Stimulated activated CD4-positive, alpha-beta T cell treated with anti-CD3 and anti-CD28 coated beads, TNF-alpha, amount 100 ng/mL, for 1 hour (primary cell): Measurements from ENCODE around the gene KDM5B.
A peak's percentile ranks its signal among the peaks of the same experiment; 100 is the strongest.
"Not testable (repeated sequence)": the region's sequence is repeated elsewhere in the genome, so short reads cannot be mapped to it uniquely, and the experiment has no call there.

Experiments
- DNase-seq, 3 donors: peaks; one replicate each; pipeline ENCODE4 v3.0.0-alpha.2; 2020; ENCODE audit warnings: low read depth in 3 of 3, low spot score in 1 of 3

The KDM5B gene

GRCh38 chr1:202807926-202808757, at the start of gene KDM5B:
Gene KDM5B (minus strand): TSS chr1:202808421. CDS start chr1:202808305, 116 bp downstream.
- DNase-seq: peak in 2 of 3 donors; percentile 39 to 53

GRCh38 chr1:202857136-202857610, 49.0 kb upstream of the KDM5B start:
- no peak for DNase-seq

- no peak for DNase-seq
Observed at GRCh38 chr1:202856014-202856413, 47.8 kb upstream of the KDM5B start.

GRCh38 chr1:202854787-202855186, 46.6 kb upstream of the KDM5B start:
- no peak for DNase-seq

- no peak for DNase-seq
Observed at GRCh38 chr1:202852163-202852904, 44.1 kb upstream of the KDM5B start.

GRCh38 chr1:202850593-202851362, 42.6 kb upstream of the KDM5B start:
- DNase-seq: no peak

- no peak for DNase-seq
Observed at GRCh38 chr1:202848191-202848542, 39.9 kb upstream of the KDM5B start.

- no peak for DNase-seq
Observed at GRCh38 chr1:202844935-202845334, 36.7 kb upstream of the KDM5B start.

- no peak for DNase-seq
Observed at GRCh38 chr1:202844259-202844658, 36.0 kb upstream of the KDM5B start.

GRCh38 chr1:202843081-202843480, 34.9 kb upstream of the KDM5B start:
- DNase-seq: no peak

GRCh38 chr1:202837746-202838262, 29.6 kb upstream of the KDM5B start:
- DNase-seq: no peak

- DNase-seq: no peak
Observed at GRCh38 chr1:202836623-202837403, 28.6 kb upstream of the KDM5B start.

- DNase-seq: no peak
Observed at GRCh38 chr1:202835548-202836072, 27.4 kb upstream of the KDM5B start.

- no peak for DNase-seq
Observed at GRCh38 chr1:202834771-202835547, 26.7 kb upstream of the KDM5B start.

- no peak for DNase-seq
Observed at GRCh38 chr1:202831906-202832305, 23.7 kb upstream of the KDM5B start.

- DNase-seq: not testable (repeated sequence)
Observed at GRCh38 chr1:202829223-202829622, 21.0 kb upstream of the KDM5B start.

- no peak for DNase-seq
Observed at GRCh38 chr1:202825748-202826147, 17.5 kb upstream of the KDM5B start.

GRCh38 chr1:202821467-202821866, 13.2 kb upstream of the KDM5B start:
- DNase-seq: no peak

GRCh38 chr1:202818819-202819218, 10.6 kb upstream of the KDM5B start:
- DNase-seq: no peak
